ENCODE results near the gene NDUFB10.

NDUFB10 gene

DNA sequence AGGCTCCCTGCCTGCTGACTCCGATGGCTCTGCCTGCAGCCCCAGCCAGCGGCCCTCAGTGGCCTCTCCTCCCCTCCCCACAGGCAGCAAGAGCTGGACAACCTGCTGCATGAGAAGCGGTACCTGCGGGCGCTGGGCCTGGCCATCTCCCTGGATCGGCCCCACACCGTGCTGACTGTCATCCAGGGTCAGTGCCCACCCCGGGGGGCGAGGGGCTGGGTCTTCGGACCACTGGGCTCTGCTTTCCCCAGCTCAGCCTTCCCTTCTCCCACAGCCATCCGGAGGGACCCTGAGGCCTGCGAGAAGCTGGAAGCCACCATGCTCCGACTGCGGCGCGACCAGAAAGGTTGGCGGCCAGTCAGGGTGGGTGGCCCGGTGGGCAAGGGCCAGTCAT lies 18.5 kb downstream of the NDUFB10 start:
- no peak for ATAC-seq (ENCODE audit: low read depth)
- Histone ChIP-seq H3K27me3 (ENCODE audit: insufficient read depth, poor library complexity, severe bottlenecking) (no peaks in the 10 kb centered on the region), H3K4me1 (ENCODE audit: insufficient read depth, poor library complexity, severe bottlenecking) (no peaks in the 10 kb centered on the region), H3K27ac (ENCODE audit: poor library complexity, severe bottlenecking) (no peak overlapping the region), H3K36me3 (ENCODE audit: low read depth) (peaks cover 31% of the 10 kb centered on the region), H3K4me3 (ENCODE audit: severe bottlenecking) (no peak overlapping the region), H3K9me3 (ENCODE audit: severe bottlenecking) (no peaks in the 10 kb centered on the region)
- no peak for TF ChIP-seq CTCF (IDR thresholded peaks at IDR 0.05; ENCODE audit: poor library complexity, severe bottlenecking)
- no peak for DNase-seq (ENCODE audit: low spot score)

- no peaks in the 10 kb centered on the region for H3K4me1 ChIP-seq (ENCODE audit: insufficient read depth, poor library complexity, severe bottlenecking)
- no peaks in the 10 kb centered on the region for H3K9me3 ChIP-seq (ENCODE audit: severe bottlenecking)
- peak overlapping the region; percentile 47 for H3K27ac ChIP-seq (ENCODE audit: poor library complexity, severe bottlenecking)
- no peaks in the 10 kb centered on the region for H3K27me3 ChIP-seq (ENCODE audit: insufficient read depth, poor library complexity, severe bottlenecking)
- TF ChIP-seq CTCF (IDR thresholded peaks at IDR 0.05; ENCODE audit: poor library complexity, severe bottlenecking): no peak
- peaks cover 31% of the 10 kb centered on the region for H3K36me3 ChIP-seq (ENCODE audit: low read depth)
- no peak for DNase-seq (ENCODE audit: low spot score)
- peak overlapping the region; percentile 41 for H3K4me3 ChIP-seq (ENCODE audit: severe bottlenecking)
- ATAC-seq (ENCODE audit: low read depth): no peak
These were observed 19.3 kb downstream of the NDUFB10 start for GRCh38 chr16:1978476-1979120.

GRCh38 chr16:1979271-1980029 lies 20.1 kb downstream of the NDUFB10 start:
- TF ChIP-seq CTCF (IDR thresholded peaks at IDR 0.05; ENCODE audit: poor library complexity, severe bottlenecking): no peak
- no peaks in the 10 kb centered on the region for H3K4me1 ChIP-seq (ENCODE audit: insufficient read depth, poor library complexity, severe bottlenecking)
- no peaks in the 10 kb centered on the region for H3K27me3 ChIP-seq (ENCODE audit: insufficient read depth, poor library complexity, severe bottlenecking)
- DNase-seq (ENCODE audit: low spot score) (peak; percentile 91), ATAC-seq (ENCODE audit: low read depth) (peak; percentile 57)
- H3K36me3 ChIP-seq (ENCODE audit: low read depth): peaks cover 29% of the 10 kb centered on the region
- H3K9me3 ChIP-seq (ENCODE audit: severe bottlenecking): no peaks in the 10 kb centered on the region
- H3K27ac ChIP-seq (ENCODE audit: poor library complexity, severe bottlenecking): peak overlapping the region; percentile 47
- H3K4me3 ChIP-seq (ENCODE audit: severe bottlenecking): peak overlapping the region; percentile 41

GRCh38 chr16:1980030-1980769 lies 20.9 kb downstream of the NDUFB10 start:
- Histone ChIP-seq H3K9me3 (ENCODE audit: severe bottlenecking) (no peaks in the 10 kb centered on the region), H3K27ac (ENCODE audit: poor library complexity, severe bottlenecking) (peak overlapping the region; percentile 47), H3K4me3 (ENCODE audit: severe bottlenecking) (peak overlapping the region; percentile 41), H3K4me1 (ENCODE audit: insufficient read depth, poor library complexity, severe bottlenecking) (peaks cover 3% of the 10 kb centered on the region), H3K36me3 (ENCODE audit: low read depth) (peaks cover 24% of the 10 kb centered on the region), H3K27me3 (ENCODE audit: insufficient read depth, poor library complexity, severe bottlenecking) (no peaks in the 10 kb centered on the region)
- DNase-seq (ENCODE audit: low spot score) (no peak), ATAC-seq (ENCODE audit: low read depth) (peak; percentile 1; the same call in 1 of the 3 replicates)
- no peak for TF ChIP-seq CTCF (IDR thresholded peaks at IDR 0.05; ENCODE audit: poor library complexity, severe bottlenecking)

All from RWPE2 (cell line).